NCI-H1417 (cell line): ENCODE measurements around the gene LOXL1.

Experiments used
- DNase-seq, 3 experiments: peaks; one replicate each; lab custom pipeline; 2025; lab: John Stamatoyannopoulos, UW

LOXL1 gene

GRCh38 chr15:73993211-73993994 lies 67.1 kb downstream of the LOXL1 start:
- no peak for DNase-seq

- DNase-seq: peak; percentile 94 to 98 (median 95)
Observed at GRCh38 chr15:73994413-73994883, 68.2 kb downstream of the LOXL1 start, which contains the start of gene PML. PML (plus strand) TSS chr15:73994716; CDS start chr15:73994813, 97 bp downstream.

- DNase-seq: peak in 1 of 3 experiments; percentile 32
Observed at GRCh38 chr15:73994912-73995622, 68.8 kb downstream of the LOXL1 start.

GRCh38 chr15:73996267-73996666 lies 70.0 kb downstream of the LOXL1 start:
- no peak for DNase-seq

GRCh38 chr15:73996939-73997338 lies 70.7 kb downstream of the LOXL1 start:
- peak in 1 of 3 experiments; percentile 35 for DNase-seq

GRCh38 chr15:73997986-73998385 lies 71.7 kb downstream of the LOXL1 start:
- DNase-seq: no peak
